Stimulated activated CD4-positive, alpha-beta T cell treated with anti-CD3 and anti-CD28 coated beads, Interleukin-12 subunit alpha, Interleukin-12 subunit beta, amount 100 ng/mL, for 48 hours (primary cell): ENCODE results near the gene TAGLN.
"Not testable (repeated sequence)": the region's sequence is repeated elsewhere in the genome, so short reads cannot be mapped to it uniquely, and the experiment has no call there.

Source experiments
- DNase-seq, 3 donors: peaks; one replicate each; pipeline ENCODE4 v3.0.0-alpha.2; 2020; ENCODE audit warnings: low read depth in 2 of 3, low spot score in 1 of 3

Gene TAGLN

GRCh38 chr11:117180661-117181585, 18.2 kb upstream of the TAGLN start:
- DNase-seq = peak; percentile 45 to 56 (median 50)

- no peak for DNase-seq
These were observed 17.3 kb upstream of the TAGLN start for GRCh38 chr11:117181586-117182550.

- no peak for DNase-seq
These were observed 16.6 kb upstream of the TAGLN start for GRCh38 chr11:117182551-117182935.

GRCh38 chr11:117183178-117183577, 16.0 kb upstream of the TAGLN start:
- DNase-seq = not testable (repeated sequence)

GRCh38 chr11:117183724-117184349, 15.3 kb upstream of the TAGLN start:
- DNase-seq = no peak

- DNase-seq = no peak
These were observed 13.3 kb upstream of the TAGLN start for GRCh38 chr11:117185736-117186430.

- no peak for DNase-seq
These were observed 12.8 kb upstream of the TAGLN start for GRCh38 chr11:117186431-117186761.

GRCh38 chr11:117187007-117187406, 12.2 kb upstream of the TAGLN start:
- DNase-seq = no peak

- no peak for DNase-seq
These were observed 11.8 kb upstream of the TAGLN start for GRCh38 chr11:117187428-117187798.

- no peak for DNase-seq
These were observed 11.2 kb upstream of the TAGLN start for GRCh38 chr11:117187799-117188481.

GRCh38 chr11:117188620-117189081, 10.5 kb upstream of the TAGLN start:
- no peak for DNase-seq

- DNase-seq = no peak
These were observed 9.8 kb upstream of the TAGLN start for GRCh38 chr11:117189191-117189940.

GRCh38 chr11:117189941-117190544, 9.1 kb upstream of the TAGLN start:
- DNase-seq = no peak

GRCh38 chr11:117191680-117192400, 7.3 kb upstream of the TAGLN start:
- no peak for DNase-seq

- DNase-seq = no peak
These were observed 6.7 kb upstream of the TAGLN start for GRCh38 chr11:117192401-117192875.

- DNase-seq = no peak
These were observed 5.8 kb upstream of the TAGLN start for GRCh38 chr11:117193130-117194020.

GRCh38 chr11:117194267-117194666, 4.9 kb upstream of the TAGLN start:
- DNase-seq = no peak
